HUES64 (cell line): Measurements from ENCODE around the gene SYTL3.

Experiments used
- H3K27ac ChIP-seq: 2 replicates; pipeline ENCODE4 v1.7.0; 2013; ENCODE audit warnings: low read depth, low read length, inconsistent platforms
- H3K27me3 ChIP-seq: 2 replicates; pipeline ENCODE4 v1.6.1; 2013; ENCODE audit warnings: mild to moderate bottlenecking, low read length; ENCODE audit not compliant: insufficient read depth
- H3K36me3 ChIP-seq: 2 replicates; pipeline ENCODE4 v1.6.1; 2013; ENCODE audit warnings: mild to moderate bottlenecking, low read length; ENCODE audit not compliant: insufficient read depth
- H3K4me1 ChIP-seq: 2 replicates; pipeline ENCODE4 v1.6.1; 2013; ENCODE audit warnings: mild to moderate bottlenecking, low read length, moderate library complexity; ENCODE audit not compliant: insufficient read depth
- H3K4me3 ChIP-seq: 2 replicates; pipeline ENCODE4 v1.5.1; 2013; ENCODE audit warnings: mild to moderate bottlenecking, low read length, moderate library complexity
- H3K9ac ChIP-seq: 2 replicates; pipeline ENCODE4 v1.6.1; 2013; ENCODE audit warnings: mild to moderate bottlenecking, low read depth, low read length
- H3K9me3 ChIP-seq: 2 replicates; pipeline ENCODE4 v1.6.1; 2013; ENCODE audit warnings: low read depth, low read length; ENCODE audit not compliant: insufficient read depth
- WGBS: fragments of 150-250, 120-280 bp; methylation state at CpG from one replicate; pipeline ENCODE4 v1.1.7; 2013; ENCODE audit warnings: missing lambda C conversion rate; 5-methylcytosine and 5-hydroxymethylcytosine counted together

Gene SYTL3

DNA sequence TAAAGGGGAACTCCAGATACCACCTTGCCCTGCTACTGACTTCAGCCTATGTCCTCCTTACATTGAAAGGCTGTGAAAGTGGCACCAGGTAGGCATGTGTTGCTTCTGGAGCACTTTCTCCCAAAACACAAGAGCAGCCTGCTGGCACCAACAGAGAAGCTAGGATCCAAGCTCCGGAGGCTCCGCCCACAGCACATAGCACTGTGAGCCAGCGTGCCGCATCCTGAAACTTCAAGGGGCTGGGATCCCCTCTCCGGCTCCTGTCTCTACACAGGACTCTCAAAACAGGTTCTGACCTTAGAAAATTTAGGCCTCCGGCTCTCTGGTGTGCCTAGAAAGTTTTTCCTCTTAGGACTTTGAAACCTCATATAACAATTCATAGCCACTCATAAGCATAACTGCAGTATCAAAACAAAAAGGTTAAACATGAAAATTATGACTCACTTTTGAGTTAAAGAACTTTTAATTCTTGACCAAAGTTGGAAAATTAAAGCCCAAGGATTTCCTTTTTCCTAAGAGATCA lies 128.2 kb downstream of the SYTL3 start:
- peaks cover 98% of the 10 kb centered on the region for H3K36me3 ChIP-seq
- H3K27ac ChIP-seq, result no peak overlapping the region
- no peak overlapping the region for H3K4me3 ChIP-seq

DNA sequence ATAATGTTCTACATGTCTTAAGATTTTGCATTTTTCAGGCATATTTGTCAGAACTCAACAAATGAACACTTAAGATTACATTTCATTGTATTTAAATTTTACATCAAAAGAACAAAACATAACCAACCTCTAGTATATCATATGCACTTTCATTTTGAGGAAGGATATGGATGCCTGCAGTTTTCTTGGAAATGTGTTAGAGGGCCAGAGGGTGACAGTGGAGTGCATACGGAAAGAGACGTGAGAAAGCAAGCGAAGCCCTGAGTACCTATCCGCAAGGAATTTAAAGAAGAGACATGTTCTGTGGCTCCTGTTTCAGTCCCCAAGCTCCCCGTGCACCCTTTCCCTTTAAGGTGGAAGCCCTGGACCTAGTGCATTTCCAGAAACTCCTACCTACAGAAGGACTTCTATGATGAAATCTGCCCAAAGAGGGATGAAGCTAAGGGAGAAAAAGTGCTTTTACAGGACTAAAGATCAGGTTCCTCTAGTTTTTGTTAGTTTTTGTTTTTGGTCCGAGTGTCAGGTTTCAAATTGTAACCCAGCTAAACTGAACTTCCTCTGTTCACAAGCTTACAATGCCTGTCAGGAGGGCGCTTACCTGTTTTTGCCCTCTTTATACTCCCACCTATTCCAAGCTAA lies 130.5 kb downstream of the SYTL3 start:
- no peaks in the 10 kb centered on the region for H3K27me3 ChIP-seq
- no peak overlapping the region for H3K4me3 ChIP-seq
- H3K9ac ChIP-seq, result no peak overlapping the region
- peaks cover 98% of the 10 kb centered on the region for H3K36me3 ChIP-seq
- no peaks in the 10 kb centered on the region for H3K9me3 ChIP-seq
- H3K27ac ChIP-seq, result no peak overlapping the region; the same call in 1 of the 2 replicates
- 97% methylated on average over 7 of the region's 7 CpGs for WGBS
- H3K4me1 ChIP-seq, result peaks cover 5% of the 10 kb centered on the region

More for the DNA sequence above, 128.2 kb downstream of the SYTL3 start:
- Histone ChIP-seq H3K27me3 (no peaks in the 10 kb centered on the region), H3K9ac (no peak overlapping the region), H3K4me1 (peaks cover 5% of the 10 kb centered on the region), H3K9me3 (no peaks in the 10 kb centered on the region)
- WGBS, result 88% methylated on average over 6 of the region's 6 CpGs

DNA sequence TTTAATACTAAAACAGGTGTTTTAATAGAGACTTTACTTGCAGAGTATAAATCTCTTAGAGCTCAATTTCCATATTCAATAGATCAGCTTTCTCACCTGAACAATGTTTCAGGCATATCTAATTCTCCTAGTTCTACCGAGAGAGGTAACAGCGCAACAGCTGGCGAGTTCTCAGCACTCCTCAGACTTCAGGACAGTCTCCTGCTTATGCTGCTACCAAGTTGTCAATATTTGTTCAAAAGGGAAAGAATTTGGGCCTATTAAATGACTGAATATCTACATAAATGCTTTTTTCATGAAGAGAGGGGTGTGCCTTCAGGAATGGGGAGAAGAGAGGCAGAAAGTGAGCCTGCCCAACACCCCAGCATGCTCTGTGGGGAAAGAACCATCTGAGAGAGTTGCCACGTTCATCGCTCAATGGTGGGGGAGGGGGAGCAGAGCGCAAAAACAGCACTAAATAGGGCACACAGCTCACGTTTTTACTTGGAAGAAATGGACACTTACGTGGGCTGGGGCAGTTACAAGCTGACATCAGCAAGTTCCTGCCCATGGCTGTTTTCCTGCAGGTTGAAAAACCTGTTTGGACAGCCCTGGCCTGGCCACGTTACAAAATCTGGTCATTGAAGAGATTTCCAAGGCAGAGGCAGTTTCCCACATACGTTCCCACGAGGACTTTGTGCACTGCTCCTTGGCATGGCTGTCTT lies 131.3 kb downstream of the SYTL3 start:
- H3K27ac ChIP-seq, result peak overlapping the region; percentile 24; the same call in 1 of the 2 replicates
- no peak overlapping the region for H3K9ac ChIP-seq
- peaks cover 5% of the 10 kb centered on the region for H3K4me1 ChIP-seq
- H3K9me3 ChIP-seq, result no peaks in the 10 kb centered on the region
- no peak overlapping the region for H3K4me3 ChIP-seq
- peaks cover 98% of the 10 kb centered on the region for H3K36me3 ChIP-seq
- H3K27me3 ChIP-seq, result no peaks in the 10 kb centered on the region
- 93% methylated on average over 11 of the region's 11 CpGs for WGBS

DNA sequence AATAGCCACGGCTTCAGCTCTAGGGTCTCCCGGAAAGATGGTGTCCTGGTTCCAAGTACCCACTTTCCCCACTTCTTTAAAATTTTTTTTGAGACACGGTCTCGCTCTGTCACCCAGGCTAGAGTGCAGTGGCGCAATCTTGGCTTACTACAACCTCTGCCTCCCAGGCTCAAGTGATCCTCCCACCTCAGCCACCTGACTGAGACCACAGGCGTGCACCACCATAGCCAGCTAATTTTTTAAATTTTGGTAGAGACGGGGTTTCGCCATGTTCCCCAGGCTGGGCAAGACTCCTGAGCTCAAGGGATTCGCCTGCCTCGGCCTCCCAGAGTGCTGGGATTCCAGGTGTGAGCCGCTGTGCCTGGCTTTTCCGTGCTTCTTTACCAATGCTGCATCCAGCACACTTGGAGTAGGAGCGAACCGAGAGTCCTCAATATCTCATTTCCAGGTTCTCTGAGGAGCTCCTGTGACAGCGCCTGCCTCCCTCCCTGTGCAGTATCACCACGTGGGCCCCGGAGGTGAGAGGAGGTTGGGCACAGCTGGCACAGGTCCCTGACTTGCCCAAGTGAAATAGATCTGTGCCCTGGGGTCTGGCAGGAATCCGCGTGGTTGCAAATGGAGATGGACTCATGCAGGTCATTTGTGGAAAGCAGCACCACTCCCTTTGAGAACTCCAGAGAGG lies 132.0 kb downstream of the SYTL3 start:
- Histone ChIP-seq H3K9ac (no peak overlapping the region), H3K27ac (no peak overlapping the region), H3K9me3 (no peaks in the 10 kb centered on the region), H3K4me1 (peaks cover 5% of the 10 kb centered on the region), H3K27me3 (no peaks in the 10 kb centered on the region), H3K36me3 (peaks cover 98% of the 10 kb centered on the region), H3K4me3 (no peak overlapping the region)
- 92% methylated on average over 19 of the region's 19 CpGs for WGBS

DNA sequence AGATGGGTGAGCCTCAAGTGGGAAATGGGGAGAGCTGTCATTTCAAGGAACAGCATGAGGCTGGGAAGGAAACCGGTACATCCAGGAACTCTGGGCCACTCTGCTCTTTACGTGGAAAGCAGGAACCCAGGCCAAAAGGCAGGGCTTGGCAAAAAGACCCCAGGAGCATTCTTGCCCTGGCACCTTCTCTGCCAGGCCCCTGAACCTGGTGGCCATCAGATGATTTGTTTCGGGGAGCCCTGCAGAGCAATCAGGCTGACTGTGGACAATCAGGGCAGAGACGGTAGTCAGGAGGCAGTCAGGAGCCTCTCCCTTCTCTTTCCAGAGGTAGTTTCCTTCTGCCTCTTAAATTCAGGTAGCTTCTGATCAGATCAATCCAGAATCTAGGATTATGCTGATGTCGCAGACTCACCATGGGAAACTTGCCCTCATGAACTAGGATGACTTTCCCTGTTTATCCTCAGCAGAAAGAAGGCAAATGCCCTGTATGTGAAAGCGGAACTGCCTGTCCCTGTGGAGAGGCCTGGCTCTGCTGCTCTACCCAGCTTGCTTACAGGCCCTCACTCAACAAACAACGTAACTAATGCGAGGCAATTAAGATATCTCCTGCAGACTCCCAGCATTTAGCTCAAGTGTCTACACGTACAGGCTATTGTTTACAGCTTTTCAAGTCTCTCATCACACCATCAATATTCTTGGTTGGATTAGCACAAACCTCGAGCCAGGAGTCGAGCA lies 132.7 kb downstream of the SYTL3 start:
- Histone ChIP-seq H3K9ac (no peak overlapping the region), H3K27ac (no peak overlapping the region), H3K27me3 (no peaks in the 10 kb centered on the region), H3K4me3 (no peak overlapping the region), H3K9me3 (no peaks in the 10 kb centered on the region), H3K36me3 (peaks cover 98% of the 10 kb centered on the region), H3K4me1 (peaks cover 5% of the 10 kb centered on the region)
- 94% methylated on average over 11 of the region's 11 CpGs for WGBS

DNA sequence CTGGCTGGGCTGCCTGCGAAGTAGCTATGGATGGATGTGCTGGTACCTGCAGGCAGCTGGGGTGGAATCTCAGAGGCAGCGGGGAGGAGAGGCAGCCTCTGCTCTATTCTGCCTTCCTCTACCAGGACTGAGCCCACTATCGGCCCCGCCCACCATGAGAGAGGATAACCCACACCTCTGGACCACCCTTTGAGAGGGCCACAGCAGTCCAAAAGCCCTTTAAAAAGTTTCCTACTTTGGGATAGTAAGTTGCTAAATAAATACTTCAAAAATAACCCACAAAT lies 133.3 kb downstream of the SYTL3 start:
- Histone ChIP-seq H3K27ac (no peak overlapping the region), H3K36me3 (peaks cover 98% of the 10 kb centered on the region), H3K9ac (no peak overlapping the region), H3K27me3 (no peaks in the 10 kb centered on the region), H3K4me3 (no peak overlapping the region), H3K4me1 (peaks cover 5% of the 10 kb centered on the region), H3K9me3 (no peaks in the 10 kb centered on the region)
- 96% methylated on average over 3 of the region's 4 CpGs for WGBS

DNA sequence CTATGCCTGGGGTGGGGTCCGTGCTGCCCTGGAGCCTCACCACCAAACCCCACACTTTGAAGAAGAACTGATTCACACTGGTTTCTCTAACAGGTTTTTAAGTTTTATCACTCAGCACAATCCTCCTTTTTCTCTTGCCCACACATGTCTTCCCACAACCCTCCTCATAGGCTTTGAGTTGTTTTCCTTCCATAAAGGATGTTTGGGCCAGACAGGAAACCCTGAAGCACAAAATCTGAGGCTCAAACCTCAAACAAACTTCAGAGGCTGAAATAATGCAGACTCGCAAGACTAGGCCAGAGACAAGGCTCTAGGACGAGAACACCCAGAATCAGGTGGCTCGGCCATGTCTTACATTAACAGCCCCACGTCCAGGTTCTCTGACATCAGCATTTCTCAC lies 134.0 kb downstream of the SYTL3 start:
- 93% methylated on average over 5 of the region's 5 CpGs for WGBS
- Histone ChIP-seq H3K27ac (no peak overlapping the region), H3K36me3 (peaks cover 98% of the 10 kb centered on the region), H3K4me1 (peaks cover 5% of the 10 kb centered on the region), H3K9ac (no peak overlapping the region), H3K9me3 (no peaks in the 10 kb centered on the region), H3K27me3 (no peaks in the 10 kb centered on the region), H3K4me3 (no peak overlapping the region)

DNA sequence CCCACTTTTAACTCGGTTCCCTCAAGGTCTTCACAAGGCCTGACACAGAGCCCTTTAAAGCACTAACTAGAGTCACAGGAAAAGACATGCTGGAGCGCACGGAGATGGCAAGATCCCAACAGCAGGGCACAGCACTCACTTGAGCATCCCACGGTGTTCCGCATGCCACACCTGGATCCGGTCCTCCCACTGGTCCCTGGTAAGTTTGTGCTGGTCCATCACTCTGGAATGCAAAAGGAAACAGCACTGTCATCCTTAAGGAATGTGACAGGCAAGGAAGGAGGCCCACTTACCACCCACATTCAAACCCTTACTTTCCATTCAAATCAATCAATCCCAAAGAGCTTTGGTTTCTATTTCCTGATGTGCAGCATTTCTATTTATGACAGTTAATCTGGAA lies 134.7 kb downstream of the SYTL3 start:
- Histone ChIP-seq H3K36me3 (peaks cover 98% of the 10 kb centered on the region), H3K4me3 (no peak overlapping the region), H3K9me3 (no peaks in the 10 kb centered on the region), H3K4me1 (peaks cover 5% of the 10 kb centered on the region), H3K9ac (no peak overlapping the region), H3K27ac (no peak overlapping the region), H3K27me3 (no peaks in the 10 kb centered on the region)
- WGBS, result 93% methylated on average over 6 of the region's 6 CpGs

DNA sequence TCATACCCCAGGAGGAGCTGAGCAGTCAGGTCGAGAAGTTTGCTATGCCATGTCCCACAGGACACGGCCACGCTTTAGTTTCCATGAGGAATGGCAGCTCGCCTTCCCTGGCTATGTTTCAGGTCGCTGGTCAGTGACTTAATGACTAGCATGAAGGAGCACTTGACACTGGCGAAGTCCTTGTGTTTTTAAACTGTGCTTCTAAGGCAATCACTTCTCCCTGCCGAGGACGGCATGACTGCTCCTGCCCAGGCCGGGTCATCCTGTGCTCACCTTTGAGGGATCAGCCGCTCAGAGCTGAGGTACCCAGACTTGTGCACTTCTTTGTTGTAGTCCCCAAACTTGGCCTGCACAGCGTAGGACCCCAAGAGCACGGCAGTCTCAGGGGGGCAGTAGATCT lies 135.2 kb downstream of the SYTL3 start:
- Histone ChIP-seq H3K9ac (no peak overlapping the region), H3K4me1 (peaks cover 5% of the 10 kb centered on the region), H3K27ac (no peak overlapping the region)

DNA sequence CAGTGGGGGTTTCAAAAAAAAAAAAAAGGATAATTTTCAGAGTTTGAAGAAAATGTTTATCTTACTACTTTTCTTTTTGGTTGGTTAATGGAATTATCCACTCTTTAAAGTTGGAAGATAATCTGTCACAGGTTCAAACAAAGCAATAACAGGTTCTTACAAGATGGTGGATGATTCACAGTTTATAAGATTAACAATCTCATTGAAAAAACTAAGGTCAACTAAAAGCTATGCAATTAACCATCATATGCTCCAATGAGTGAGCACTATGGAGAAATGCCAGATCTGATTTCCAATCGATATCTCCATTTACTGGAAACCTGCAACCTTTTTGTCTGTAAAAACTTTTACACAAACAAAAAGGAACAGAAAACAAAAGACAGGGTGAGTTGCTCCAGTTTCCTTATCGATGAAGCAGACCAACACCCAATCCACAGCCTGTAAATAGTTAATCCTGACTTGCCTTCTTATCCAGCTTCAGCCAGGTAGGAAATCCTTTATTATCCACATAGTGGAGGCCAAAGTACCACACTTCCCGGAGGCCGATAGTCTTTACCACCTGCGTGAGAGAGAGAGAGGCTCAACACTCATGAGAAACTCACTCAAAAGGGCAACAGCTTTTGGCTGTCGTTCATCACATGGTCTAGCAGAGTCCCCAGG lies 136.9 kb downstream of the SYTL3 start:
- Histone ChIP-seq H3K4me1 (no peaks in the 10 kb centered on the region), H3K27me3 (no peaks in the 10 kb centered on the region), H3K9me3 (no peaks in the 10 kb centered on the region), H3K9ac (no peak overlapping the region), H3K4me3 (no peak overlapping the region), H3K27ac (no peak overlapping the region), H3K36me3 (peaks cover 86% of the 10 kb centered on the region)
- WGBS, result 92% methylated on average over 6 of the region's 6 CpGs

More for the DNA sequence above, 135.2 kb downstream of the SYTL3 start:
- H3K27me3 ChIP-seq, result no peaks in the 10 kb centered on the region
- H3K36me3 ChIP-seq, result peaks cover 100% of the 10 kb centered on the region
- no peaks in the 10 kb centered on the region for H3K9me3 ChIP-seq
- H3K4me3 ChIP-seq, result no peak overlapping the region
- 96% methylated on average over 12 of the region's 12 CpGs for WGBS
